Transverse colon (tissue), 4 donors: ENCODE results near the gene ZNF599. TPM values are rescaled to one million over a fixed set of nuclear protein-coding genes. Genes with fewer than 3 reads are reported as not detected.

Experiments
- DNase-seq: peaks from one replicate; pipeline ENCODE4 v3.0.0-alpha.2; 2019
- H3K27ac ChIP-seq, 4 donors: fragments of 200-600 bp; sonication (generic); 2 replicates each; pipeline ENCODE4 v1.5.1; 2016 to 2018; ENCODE audit warnings: inconsistent platforms in 4 of 4
- H3K27me3 ChIP-seq: fragments of 200-600 bp; sonication (generic); 2 replicates; pipeline ENCODE4 v1.5.1; 2017; ENCODE audit warnings: inconsistent platforms
- H3K36me3 ChIP-seq, 4 donors: fragments of 200-600 bp; sonication (generic); 2 replicates each; pipeline ENCODE4 v1.5.1; 2017 to 2019; ENCODE audit warnings: inconsistent platforms in 4 of 4
- H3K4me1 ChIP-seq, 4 donors: fragments of 200-600 bp; sonication (generic); 2 replicates each; pipeline ENCODE4 v1.5.1; 2017 to 2020; ENCODE audit warnings: inconsistent platforms in 4 of 4
- H3K4me3 ChIP-seq, 4 donors: fragments of 200-600 bp; sonication (generic); 1 replicate in 1 of 4; 2 replicates in 3 of 4; pipeline versions ENCODE4 v1.5.1 to v1.6.1; 2017 to 2019; ENCODE audit warnings: inconsistent platforms in 4 of 4
- H3K9me3 ChIP-seq, 2 donors: fragments of 200-600 bp; sonication (generic); 2 replicates each; pipeline ENCODE4 v1.5.1; 2017 to 2019; ENCODE audit warnings: inconsistent platforms in 2 of 2
- EP300 ChIP-seq: sonication (generic); formaldehyde crosslinking; IDR thresholded peaks from one replicate; pipeline ENCODE4 v1.6.1; 2017; ENCODE audit warnings: antibody characterized with exemption, low read depth
- POLR2A ChIP-seq: fragments of 450-650 bp; IDR thresholded peaks from one replicate; pipeline ENCODE4 v1.6.1; 2016; ENCODE audit warnings: antibody characterized with exemption, mild to moderate bottlenecking, moderate library complexity
- POLR2AphosphoS5 ChIP-seq, 3 donors: sonication (generic); formaldehyde crosslinking; IDR thresholded peaks; one replicate each; pipeline ENCODE4 v1.6.1; 2016; ENCODE audit warnings: antibody characterized with exemption in 3 of 3
- WGBS, 2 donors: methylation state at CpG; one replicate each; pipeline ENCODE4 v1.1.5; 2018; ENCODE audit warnings: low coverage in 1 of 2; 5-methylcytosine and 5-hydroxymethylcytosine counted together
- in situ Hi-C, 4 donors: fragments of 200-750 bp; cut with MboI; loops; one replicate each; pipeline versions ENCODE4 v1.15.0 to v1.15.1; 2017; ENCODE audit warnings: low sequenced_read_pairs in 3 of 4, low pct_ligation_motif_present in 1 of 4, low pct_unique_long_range_greater_than_20kb in 1 of 4
- intact Hi-C: fragments of 100-400 bp; cut with DNase I; formaldehyde crosslinking; loops from one replicate; pipeline ENCODE4 v1.15.1; 2023; ENCODE audit warnings: low total_unique reads
- total RNA-seq, 4 donors: library from RNA; depleted of rRNA; stranded (reverse); fragments of >200 nt; gene quantifications; one replicate each; pipeline ENCODE4 v1.1.0, GENCODE V29; 2016
- TF ChIP-seq, protein P1 (sequence below), 5 experiments: fragments of 200-600 bp in 3 of 5; fragments of 450-650 bp in 2 of 5; sonication (generic) in 3 of 5; IDR thresholded peaks; 1 replicate in 2 of 5; 2 replicates in 3 of 5; pipeline ENCODE4 v1.5.1; 2016 to 2017; ENCODE audit warnings: antibody characterized with exemption in 5 of 5, inconsistent platforms in 3 of 5, mild to moderate bottlenecking in 2 of 5, moderate library complexity in 1 of 5

Gene ZNF599
- total RNA-seq, 4 donors from 2014 or later, result 4.1 to 7.1 (median 6.0) TPM; not detected in 1

DNA sequence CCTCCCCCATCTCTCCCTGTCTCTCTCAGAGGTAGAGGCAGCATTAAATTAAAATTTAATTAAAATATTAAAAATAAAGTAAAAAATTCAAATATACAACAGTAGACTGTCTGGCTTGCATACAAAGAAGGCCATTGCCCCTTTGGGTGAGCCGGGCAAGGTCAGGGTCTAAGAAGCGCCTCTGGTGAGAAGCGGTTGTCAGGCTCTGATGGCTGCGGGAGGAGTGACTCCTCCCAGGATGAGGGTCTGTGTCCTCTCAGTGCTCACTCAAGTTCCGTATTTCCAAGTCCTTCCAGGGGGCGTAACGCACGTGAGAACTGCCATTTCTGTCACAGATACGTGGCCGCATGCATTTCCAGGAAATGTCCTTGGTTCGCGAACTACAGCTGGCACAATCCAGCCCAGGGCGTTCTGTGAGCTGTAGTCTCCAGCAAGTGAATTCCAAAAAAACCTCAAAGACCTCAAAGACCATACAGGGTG is 39.7 kb downstream of the ZNF599 start:
- Histone ChIP-seq H3K36me3 (peaks cover 0 to 29% (median 12%) of the 10 kb centered on the region in 4 donors), H3K4me1 (peaks cover 16 to 25% (median 19%) of the 10 kb centered on the region in 4 donors), H3K27ac (peak overlapping the region; percentile 95 to 99 (median 98)), H3K9me3 (peaks cover 17 to 18% of the 10 kb centered on the region in 2 donors), H3K4me3 (peak overlapping the region; percentile 59 to 81 (median 78)), H3K27me3 (no peaks in the 10 kb centered on the region)
- in situ Hi-C loops (no loop called here), intact Hi-C loops (no loop called here)
- no peak for DNase-seq
- TF ChIP-seq, protein P1, sequence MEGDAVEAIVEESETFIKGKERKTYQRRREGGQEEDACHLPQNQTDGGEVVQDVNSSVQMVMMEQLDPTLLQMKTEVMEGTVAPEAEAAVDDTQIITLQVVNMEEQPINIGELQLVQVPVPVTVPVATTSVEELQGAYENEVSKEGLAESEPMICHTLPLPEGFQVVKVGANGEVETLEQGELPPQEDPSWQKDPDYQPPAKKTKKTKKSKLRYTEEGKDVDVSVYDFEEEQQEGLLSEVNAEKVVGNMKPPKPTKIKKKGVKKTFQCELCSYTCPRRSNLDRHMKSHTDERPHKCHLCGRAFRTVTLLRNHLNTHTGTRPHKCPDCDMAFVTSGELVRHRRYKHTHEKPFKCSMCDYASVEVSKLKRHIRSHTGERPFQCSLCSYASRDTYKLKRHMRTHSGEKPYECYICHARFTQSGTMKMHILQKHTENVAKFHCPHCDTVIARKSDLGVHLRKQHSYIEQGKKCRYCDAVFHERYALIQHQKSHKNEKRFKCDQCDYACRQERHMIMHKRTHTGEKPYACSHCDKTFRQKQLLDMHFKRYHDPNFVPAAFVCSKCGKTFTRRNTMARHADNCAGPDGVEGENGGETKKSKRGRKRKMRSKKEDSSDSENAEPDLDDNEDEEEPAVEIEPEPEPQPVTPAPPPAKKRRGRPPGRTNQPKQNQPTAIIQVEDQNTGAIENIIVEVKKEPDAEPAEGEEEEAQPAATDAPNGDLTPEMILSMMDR (IDR thresholded peaks at IDR 0.05), result no peak
- TF ChIP-seq EP300 (no peak), POLR2A (no peak), POLR2AphosphoS5 (IDR thresholded peaks at IDR 0.05) (no peak)
- WGBS, 2 donors, result 0% methylated on average over 13 of the region's 13 CpGs; no CpG with 5 or more reads in 1 of the 2 donors

DNA sequence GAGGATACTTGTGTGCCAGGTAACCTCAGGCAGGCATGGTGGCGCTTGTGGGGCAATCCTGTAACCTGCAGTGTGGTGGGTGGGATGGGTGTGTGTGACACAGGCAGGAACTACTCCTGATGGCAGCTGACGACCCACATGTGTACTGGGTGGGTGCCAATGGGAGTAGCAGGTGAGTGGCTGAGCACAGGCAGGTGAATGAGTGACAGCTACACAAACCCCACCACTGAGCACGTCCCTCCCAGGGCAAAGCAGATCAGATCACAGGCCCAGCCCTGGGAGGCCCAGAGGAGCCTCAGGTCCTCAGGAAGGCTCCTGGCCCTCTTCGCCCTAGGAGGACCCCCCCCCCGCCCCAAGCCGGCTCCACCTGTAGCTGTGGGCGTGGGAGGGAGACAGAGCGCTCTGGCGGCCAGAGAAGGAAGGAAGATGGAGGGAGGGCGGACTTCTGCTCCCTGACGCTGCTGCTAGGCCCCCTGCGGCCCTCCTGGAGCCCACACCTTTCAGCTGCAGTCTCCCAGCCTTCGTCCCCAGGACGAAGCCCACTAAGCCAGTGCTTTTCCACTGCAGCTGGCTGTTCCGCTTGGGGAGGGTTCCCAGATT is 40.3 kb downstream of the ZNF599 start:
- intact Hi-C loops, result no loop called here
- WGBS, 2 donors, result 43 to 77% methylated on average over 3 to 12 of the region's 15 CpGs

DNA sequence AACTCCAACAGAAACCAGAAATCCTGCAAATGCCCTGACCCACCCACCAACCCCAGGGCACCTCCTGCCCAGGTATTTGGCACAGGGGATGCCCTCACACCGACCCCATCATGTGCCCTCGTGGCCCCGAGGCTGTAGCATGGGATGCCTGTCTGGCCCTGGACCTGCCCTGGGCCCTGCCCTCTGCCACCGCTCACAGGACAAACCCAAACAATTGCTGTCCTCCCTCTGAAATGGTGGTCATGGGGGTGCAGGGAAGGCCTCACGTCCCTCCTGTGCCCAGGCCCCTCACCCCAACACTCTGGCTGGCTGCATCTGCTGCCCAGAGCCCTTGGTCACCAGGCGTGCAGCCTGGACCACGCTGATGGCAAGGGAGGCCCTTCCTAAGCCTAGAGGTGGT is 41.1 kb downstream of the ZNF599 start:
- Histone ChIP-seq H3K36me3 (peaks cover 0 to 15% (median 5%) of the 10 kb centered on the region in 4 donors), H3K27ac (no peak overlapping the region), H3K4me3 (no peak overlapping the region), H3K4me1 (peaks cover 16 to 25% (median 19%) of the 10 kb centered on the region in 4 donors), H3K9me3 (peaks cover 4 to 5% of the 10 kb centered on the region in 2 donors), H3K27me3 (no peaks in the 10 kb centered on the region)
- 88% methylated on average over 4 of the region's 7 CpGs; no CpG with 5 or more reads in 1 of the 2 donors for WGBS, 2 donors
- intact Hi-C loops, result no loop called here
- TF ChIP-seq POLR2AphosphoS5 (IDR thresholded peaks at IDR 0.05) (no peak), POLR2A (no peak), EP300 (no peak)
- TF ChIP-seq, protein P1 (IDR thresholded peaks at IDR 0.05), result no peak
- in situ Hi-C loops, result no loop called here
- DNase-seq, result no peak

More for the DNA sequence above, 40.3 kb downstream of the ZNF599 start:
- peaks cover 16 to 25% (median 19%) of the 10 kb centered on the region in 4 donors for H3K4me1 ChIP-seq
- DNase-seq, result peak; percentile 12
- in situ Hi-C loops, result no loop called here
- H3K27me3 ChIP-seq, result no peaks in the 10 kb centered on the region
- peaks cover 11 to 12% of the 10 kb centered on the region in 2 donors for H3K9me3 ChIP-seq
- H3K27ac ChIP-seq, result peak overlapping the region; percentile 95 to 99 (median 98)
- no peak for TF ChIP-seq POLR2A
- no peak for TF ChIP-seq POLR2AphosphoS5 (IDR thresholded peaks at IDR 0.05)
- no peak for TF ChIP-seq EP300
- TF ChIP-seq, protein P1 (IDR thresholded peaks at IDR 0.05), result no peak
- H3K36me3 ChIP-seq, result peaks cover 0 to 23% (median 9%) of the 10 kb centered on the region in 4 donors
- H3K4me3 ChIP-seq, result peak overlapping the region; percentile 59 to 81 (median 78)

DNA sequence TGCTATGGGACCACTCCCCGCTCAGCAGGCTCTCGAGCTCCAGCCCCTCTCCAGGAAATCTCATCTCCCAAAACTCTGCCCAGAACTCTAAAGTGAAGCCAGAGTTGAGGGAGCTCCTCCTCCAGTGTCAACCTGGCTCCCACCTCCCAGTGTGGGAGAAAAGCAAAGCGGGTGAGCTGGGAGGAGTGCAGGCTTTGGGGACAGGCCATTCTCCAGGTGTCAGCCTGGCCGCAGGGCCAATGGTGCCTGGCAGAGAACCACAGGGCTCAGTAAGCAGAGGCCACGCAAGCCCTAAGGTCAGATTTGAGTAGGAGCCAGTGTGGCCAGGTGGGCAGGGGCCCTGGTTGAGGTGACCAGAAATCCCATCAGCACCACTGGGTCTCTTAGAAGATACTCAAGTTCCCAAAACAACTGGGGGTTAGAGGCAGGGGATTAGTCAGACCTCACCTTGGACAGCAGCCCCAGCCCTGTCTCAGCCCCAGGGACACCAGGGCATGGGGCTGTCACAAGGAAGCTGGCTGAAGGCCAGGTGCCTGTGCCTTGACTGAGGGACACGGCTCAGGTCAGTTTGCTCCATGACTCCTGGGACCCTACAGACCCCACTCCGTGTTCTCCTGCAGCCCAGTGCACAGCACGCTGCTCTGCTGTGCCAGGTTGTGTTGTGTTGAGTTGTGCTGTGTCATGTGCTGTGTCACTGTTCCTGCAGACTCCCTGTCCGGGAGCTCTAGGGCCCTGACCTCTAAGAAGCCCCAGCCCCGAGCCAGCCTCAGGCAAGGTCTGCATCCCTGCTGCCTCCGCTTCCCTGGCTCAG is 41.8 kb downstream of the ZNF599 start:
- Histone ChIP-seq H3K4me1 (peaks cover 16 to 25% (median 19%) of the 10 kb centered on the region in 4 donors), H3K27me3 (no peaks in the 10 kb centered on the region), H3K27ac (no peak overlapping the region), H3K36me3 (peaks cover 0 to 9% (median 4%) of the 10 kb centered on the region in 4 donors), H3K9me3 (no peaks in the 10 kb centered on the region), H3K4me3 (no peak overlapping the region)
- WGBS, 2 donors, result 84% methylated on average over 11 of the region's 11 CpGs; no CpG with 5 or more reads in 1 of the 2 donors
- TF ChIP-seq POLR2A (no peak), POLR2AphosphoS5 (IDR thresholded peaks at IDR 0.05) (no peak), EP300 (no peak)
- TF ChIP-seq, protein P1 (IDR thresholded peaks at IDR 0.05), result no peak
- intact Hi-C loops (no loop called here), in situ Hi-C loops (no loop called here)
- no peak for DNase-seq
